GM23248 (cell line): ENCODE data around the gene SHQ1.

ENCODE experiments used
- EZH2 ChIP-seq: fragments of 200-600 bp; sonication (generic); IDR thresholded peaks from 2 replicates; pipeline ENCODE4 v1.6.1; 2018; ENCODE audit warnings: antibody characterized with exemption, mild to moderate bottlenecking; ENCODE audit not compliant: insufficient read depth, poor library complexity, severe bottlenecking
- EZH2phosphoT487 ChIP-seq: fragments of 200-600 bp; sonication (generic); IDR thresholded peaks from 2 replicates; pipeline ENCODE4 v1.6.1; 2018; ENCODE audit warnings: antibody characterized with exemption, moderate library complexity, mild to moderate bottlenecking, low read depth; ENCODE audit not compliant: insufficient read depth

GRCh38 chr3:72800869-72801268 lies 47.4 kb downstream of the SHQ1 start:
- no peak for TF ChIP-seq EZH2
- no peak for TF ChIP-seq EZH2phosphoT487
